Eye (tissue), 1 donor: ENCODE data around the gene ZBTB24.
"Not testable (repeated sequence)": the region's sequence is repeated elsewhere in the genome, so short reads cannot be mapped to it uniquely, and the experiment has no call there.

ENCODE experiments used
- DNase-seq: peaks from one replicate; pipeline ENCODE4 v3.0.0-alpha.2; 2015

Gene ZBTB24

GRCh38 chr6:109467696-109468095, 15.3 kb downstream of the ZBTB24 start:
- no peak for DNase-seq

- no peak for DNase-seq
Observed at GRCh38 chr6:109466212-109466923, 16.7 kb downstream of the ZBTB24 start.

GRCh38 chr6:109465772-109466171, 17.2 kb downstream of the ZBTB24 start:
- DNase-seq = no peak

- no peak for DNase-seq
Observed at GRCh38 chr6:109461733-109462526, 21.1 kb downstream of the ZBTB24 start.

GRCh38 chr6:109461205-109461604, 21.8 kb downstream of the ZBTB24 start:
- not testable (repeated sequence) for DNase-seq

- DNase-seq = peak; percentile 31
Observed at GRCh38 chr6:109460161-109460829, 22.7 kb downstream of the ZBTB24 start.

- no peak for DNase-seq
Observed at GRCh38 chr6:109458774-109459531, 24.1 kb downstream of the ZBTB24 start.

GRCh38 chr6:109457562-109457996, 25.4 kb downstream of the ZBTB24 start:
- DNase-seq = no peak

GRCh38 chr6:109456710-109457561, 26.1 kb downstream of the ZBTB24 start:
- no peak for DNase-seq

- no peak for DNase-seq
Observed at GRCh38 chr6:109456111-109456583, 26.9 kb downstream of the ZBTB24 start.

GRCh38 chr6:109455437-109456110, 27.4 kb downstream of the ZBTB24 start, which contains the start of gene MICAL1:
TSS of gene MICAL1 (minus strand) at chr6:109455772. CDS start at chr6:109454196, 1,576 bp downstream.
- peak; percentile 87 for DNase-seq

- DNase-seq = peak; percentile 73
Observed at GRCh38 chr6:109454496-109455436, 28.3 kb downstream of the ZBTB24 start.

- peak; percentile 73 for DNase-seq
Observed at GRCh38 chr6:109453594-109454495, 29.2 kb downstream of the ZBTB24 start.

GRCh38 chr6:109453156-109453555, 29.9 kb downstream of the ZBTB24 start:
- DNase-seq = no peak

- DNase-seq = no peak
Observed at GRCh38 chr6:109452181-109452580, 30.8 kb downstream of the ZBTB24 start.

GRCh38 chr6:109451376-109451775, 31.6 kb downstream of the ZBTB24 start:
- DNase-seq = no peak

GRCh38 chr6:109450801-109451200, 32.2 kb downstream of the ZBTB24 start:
- DNase-seq = no peak

- no peak for DNase-seq
Observed at GRCh38 chr6:109449795-109450673, 33.0 kb downstream of the ZBTB24 start.
